ENCODE measurements around the gene TMEM174. TPM values are rescaled to one million over a fixed set of nuclear protein-coding genes. Genes with fewer than 3 reads are reported as not detected.
A peak's percentile ranks its signal among the peaks of the same experiment; 100 is the strongest.

TMEM174 gene
- total RNA-seq, 1 donor, result not detected

DNA sequence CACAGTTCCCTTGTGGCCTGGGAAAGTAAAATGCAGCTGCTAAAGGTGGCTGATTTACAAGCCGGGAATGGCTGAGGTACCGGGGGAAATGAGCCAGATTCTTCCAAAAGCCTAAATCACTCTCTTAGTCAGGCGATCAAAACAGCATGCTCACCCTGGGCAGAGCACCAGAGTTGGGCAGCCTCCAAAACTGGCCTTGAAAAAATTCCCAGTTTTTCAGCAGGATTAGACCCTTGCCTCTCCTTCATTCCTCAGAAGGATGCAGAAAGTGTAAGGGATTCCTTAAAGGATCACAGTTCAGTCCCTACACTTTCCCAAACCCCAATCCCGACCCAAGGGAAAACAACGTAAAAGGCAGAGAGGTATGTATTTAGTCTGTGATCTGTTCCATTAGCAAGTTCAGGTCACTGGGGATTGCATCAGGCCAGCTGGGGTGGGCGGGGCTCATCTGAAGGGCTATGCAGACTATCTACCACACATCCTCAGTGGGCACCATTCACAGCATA is 16.9 kb downstream of the TMEM174 start:
- no peak overlapping the region for H3K4me3 ChIP-seq (ENCODE audit: low read depth, low read length)
- TF ChIP-seq CTCF (IDR thresholded peaks at IDR 0.05; ENCODE audit: insufficient read depth, low read length), result no peak
- DNase-seq (ENCODE audit: low read depth), result peak; percentile 91

DNA sequence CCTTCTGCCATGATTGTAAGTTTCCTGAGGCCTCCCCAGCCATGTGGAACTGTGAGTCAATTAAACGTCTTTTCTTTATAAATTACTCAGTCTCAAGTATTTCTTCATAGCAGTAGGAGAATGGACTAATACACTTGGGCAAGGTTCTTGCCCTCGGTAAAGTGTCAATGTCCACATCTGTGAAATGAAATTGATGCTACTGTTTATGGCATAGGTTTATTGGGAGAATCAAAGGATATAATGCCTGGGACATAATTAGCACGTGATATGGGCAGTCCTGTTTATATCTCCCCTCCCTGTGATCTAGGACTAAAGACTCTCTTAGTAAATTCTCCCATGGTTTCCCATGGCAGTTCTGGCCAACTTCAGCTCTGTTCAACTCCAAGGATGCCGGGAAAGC is 19.4 kb downstream of the TMEM174 start:
- H3K4me3 ChIP-seq (ENCODE audit: low read depth, low read length), result no peak overlapping the region
- DNase-seq (ENCODE audit: low read depth), result no peak
- no peak for TF ChIP-seq CTCF (IDR thresholded peaks at IDR 0.05; ENCODE audit: insufficient read depth, low read length)

- no peak overlapping the region for H3K4me3 ChIP-seq (ENCODE audit: low read depth, low read length)
- TF ChIP-seq CTCF (IDR thresholded peaks at IDR 0.05; ENCODE audit: insufficient read depth, low read length), result no peak
- DNase-seq (ENCODE audit: low read depth), result no peak
These were observed 20.6 kb downstream of the TMEM174 start for GRCh38 chr5:73193592-73193991.

- no peak overlapping the region for H3K4me3 ChIP-seq (ENCODE audit: low read depth, low read length)
- no peak for TF ChIP-seq CTCF (IDR thresholded peaks at IDR 0.05; ENCODE audit: insufficient read depth, low read length)
- DNase-seq (ENCODE audit: low read depth), result no peak
These were observed 23.2 kb downstream of the TMEM174 start for GRCh38 chr5:73196201-73196600.

- H3K4me3 ChIP-seq (ENCODE audit: low read depth, low read length), result no peak overlapping the region
- no peak for DNase-seq (ENCODE audit: low read depth)
- no peak for TF ChIP-seq CTCF (IDR thresholded peaks at IDR 0.05; ENCODE audit: insufficient read depth, low read length)
These were observed 24.8 kb downstream of the TMEM174 start for GRCh38 chr5:73197637-73198257.

DNA sequence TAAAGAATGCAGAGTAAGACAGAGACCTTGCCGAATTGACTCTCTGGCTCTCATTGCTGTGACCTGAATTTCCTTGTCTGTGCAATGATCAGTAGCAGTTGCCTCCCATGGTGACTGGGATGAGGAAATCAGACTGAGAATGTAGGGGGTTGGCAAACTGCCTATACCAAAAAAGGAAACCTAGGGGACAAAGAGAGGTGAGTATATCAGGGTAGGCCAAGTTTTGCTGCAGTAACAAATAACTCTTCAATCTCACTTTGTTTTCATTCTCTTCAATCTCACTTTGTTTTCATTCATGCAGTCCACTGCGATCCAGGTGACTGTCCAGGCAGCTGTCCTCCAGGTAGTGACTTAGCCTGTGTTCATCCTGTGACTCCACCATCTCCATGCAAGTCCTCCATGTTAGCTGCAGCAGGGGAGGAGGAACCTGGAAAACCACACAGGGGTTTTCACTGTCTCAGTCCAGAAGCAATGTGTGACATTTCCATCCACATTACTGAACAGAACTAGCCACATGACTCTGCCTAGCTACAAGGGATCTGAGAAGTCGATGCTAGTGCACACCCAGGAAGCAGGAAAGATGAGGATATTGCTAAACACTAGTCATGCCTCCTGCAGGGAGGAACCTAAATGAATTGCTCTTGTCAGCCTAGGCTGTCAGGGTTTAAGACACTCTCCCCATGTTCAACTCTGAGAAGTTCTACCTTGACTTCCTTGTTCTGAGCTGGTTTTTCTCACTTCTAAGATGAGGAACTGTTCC is 26.0 kb downstream of the TMEM174 start:
- no peak for TF ChIP-seq CTCF (IDR thresholded peaks at IDR 0.05; ENCODE audit: insufficient read depth, low read length)
- DNase-seq (ENCODE audit: low read depth), result no peak
- no peak overlapping the region for H3K4me3 ChIP-seq (ENCODE audit: low read depth, low read length)
